T-helper 2 cell (primary cell): ENCODE results near the gene LSAMP.

Experiments used
- DNase-seq, 5 experiments: peaks; one replicate each; pipeline versions ENCODE4 v3.0.0 to v3.0.0-alpha.2; 2012 to 2022

LSAMP gene

GRCh38 chr3:116350119-116350733, 95.1 kb downstream of the LSAMP start:
- DNase-seq, result no peak

DNA sequence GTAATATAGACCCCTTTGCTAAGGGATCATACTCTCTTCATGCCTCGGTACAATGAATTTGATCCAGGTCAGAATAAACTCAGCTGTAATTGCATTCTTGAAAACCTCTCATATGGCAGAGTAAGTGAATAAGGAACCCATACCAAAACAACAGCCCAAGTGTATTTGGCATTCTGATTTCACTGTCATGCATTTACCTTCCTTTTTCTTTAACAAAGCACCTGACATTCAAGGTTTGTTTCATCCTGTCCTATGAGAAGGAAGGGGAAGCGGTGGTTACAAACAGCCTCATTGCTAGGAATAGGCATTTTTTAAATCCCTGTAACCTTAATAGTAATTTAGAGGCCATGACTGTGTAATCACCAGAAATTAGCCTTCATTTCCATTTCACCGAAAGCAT, 97.1 kb downstream of the LSAMP start:
- DNase-seq, result no peak

- DNase-seq, result no peak
Observed at GRCh38 chr3:116342499-116342898, 102.8 kb downstream of the LSAMP start.

DNA sequence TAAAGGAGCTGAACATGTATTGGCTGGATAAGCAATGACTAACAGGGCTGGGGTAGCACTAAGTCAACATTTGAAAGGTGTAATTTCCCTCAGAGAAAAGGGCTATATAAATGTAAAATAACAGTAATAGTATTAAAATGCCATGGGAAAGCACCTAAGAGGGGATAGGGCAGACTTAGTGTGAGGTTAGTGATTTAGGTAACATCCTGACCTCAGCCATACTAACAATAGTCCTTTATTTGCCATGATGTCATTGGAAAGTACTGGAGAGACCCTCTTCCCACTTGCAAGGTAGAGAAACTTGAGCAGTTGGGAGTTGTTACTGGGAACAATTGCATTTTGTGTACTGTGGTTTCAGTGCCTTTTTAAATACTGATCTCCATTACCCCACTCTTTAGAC, 103.4 kb downstream of the LSAMP start:
- no peak for DNase-seq

DNA sequence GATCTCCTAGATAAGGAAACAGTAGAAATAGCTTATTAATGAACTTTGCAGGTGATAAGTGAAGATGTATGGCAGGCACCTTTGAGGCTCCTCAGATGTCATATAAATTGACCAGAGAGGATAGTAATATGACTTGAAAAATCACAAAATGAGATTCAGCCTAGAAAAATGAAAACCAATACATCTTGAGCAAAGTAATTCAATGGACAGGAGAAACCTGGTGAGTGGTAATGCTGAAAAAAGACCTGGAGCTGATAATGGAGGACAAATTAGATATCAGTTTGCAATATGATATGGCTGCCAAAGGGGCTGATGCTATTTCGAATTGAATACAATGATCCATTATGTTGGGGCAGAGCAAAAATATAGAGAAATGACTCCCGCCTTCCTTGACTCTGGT, 103.9 kb downstream of the LSAMP start:
- no peak for DNase-seq

GRCh38 chr3:116340680-116341216, 104.5 kb downstream of the LSAMP start:
- DNase-seq, result no peak

DNA sequence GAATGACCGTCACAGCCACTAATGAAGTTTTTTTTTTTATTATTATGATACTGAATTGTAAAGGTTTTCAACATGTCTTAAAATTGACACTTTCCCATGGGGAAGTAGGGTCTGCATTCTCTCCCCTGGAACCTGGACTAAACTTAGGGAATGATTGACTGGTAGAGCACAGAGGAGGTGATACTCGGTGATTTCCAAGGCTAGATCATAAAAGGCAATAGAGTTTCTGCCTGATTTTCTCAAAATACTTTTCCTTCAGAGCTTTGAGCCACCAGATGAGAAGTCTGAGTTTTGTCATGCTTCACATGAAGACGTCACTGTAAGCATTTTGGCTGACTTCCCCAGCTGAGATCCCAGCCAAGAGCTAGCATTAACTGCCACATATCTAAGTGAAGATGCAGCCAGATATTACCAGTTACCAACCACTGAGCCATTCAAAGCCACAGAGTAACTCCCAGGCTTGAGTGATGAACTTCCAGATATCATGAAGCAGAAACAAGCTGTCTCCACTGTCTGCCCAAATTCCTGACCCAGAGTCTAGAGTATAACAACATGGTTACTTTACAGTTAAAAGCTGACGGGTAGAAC, 105.8 kb downstream of the LSAMP start:
- DNase-seq, result no peak

GRCh38 chr3:116338713-116339112, 106.6 kb downstream of the LSAMP start:
- DNase-seq, result no peak

DNA sequence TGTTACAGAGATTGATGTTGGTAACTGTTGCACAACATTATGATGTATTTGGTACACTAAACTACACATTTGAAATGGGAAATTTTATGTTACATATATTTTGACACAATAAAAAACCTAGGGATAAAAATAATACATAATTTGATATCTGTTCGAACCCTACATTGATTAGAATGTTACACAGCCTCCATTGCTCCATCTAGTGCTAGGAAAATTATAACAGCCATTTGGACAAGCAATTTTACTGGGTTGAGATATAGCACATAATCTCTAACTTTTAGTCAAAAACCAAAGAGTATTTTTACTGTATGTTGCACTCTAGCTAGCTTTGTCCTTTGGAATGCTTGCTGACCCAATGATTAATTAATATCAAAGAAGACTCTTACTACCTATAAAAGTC, 108.1 kb downstream of the LSAMP start:
- DNase-seq, result no peak

- DNase-seq, result no peak
Observed at GRCh38 chr3:116331380-116331779, 113.9 kb downstream of the LSAMP start.

DNA sequence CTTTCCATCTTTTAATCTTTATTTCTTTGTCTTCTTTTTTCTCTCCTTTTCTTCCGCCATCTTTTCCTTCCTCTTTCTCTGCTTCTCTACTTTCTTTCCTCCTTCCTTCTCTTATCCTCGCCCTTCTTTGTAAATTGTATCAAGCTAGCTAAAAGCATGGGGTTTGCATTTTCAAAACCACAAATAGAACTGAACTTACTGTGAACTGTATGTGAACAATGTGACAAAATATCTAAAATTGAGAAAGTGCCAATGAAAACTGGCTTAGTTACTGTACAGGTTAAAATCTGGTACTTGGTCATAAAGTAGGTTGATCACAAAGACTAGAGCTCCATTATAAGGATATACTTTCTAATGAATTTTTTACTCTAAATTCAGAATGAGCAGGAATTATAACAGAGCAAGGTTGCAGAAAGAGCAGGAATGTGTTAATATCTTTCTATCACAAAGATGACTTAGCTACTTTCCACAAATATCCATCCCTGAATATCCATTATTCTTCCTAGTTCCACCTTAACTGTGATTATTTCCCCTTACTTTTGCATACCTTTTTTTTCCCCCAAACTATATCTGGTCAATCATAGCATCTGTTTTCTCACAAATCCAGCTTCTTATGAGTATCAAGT, 122.4 kb downstream of the LSAMP start:
- DNase-seq, result no peak

GRCh38 chr3:116318370-116318769, 126.9 kb downstream of the LSAMP start:
- DNase-seq, result no peak

DNA sequence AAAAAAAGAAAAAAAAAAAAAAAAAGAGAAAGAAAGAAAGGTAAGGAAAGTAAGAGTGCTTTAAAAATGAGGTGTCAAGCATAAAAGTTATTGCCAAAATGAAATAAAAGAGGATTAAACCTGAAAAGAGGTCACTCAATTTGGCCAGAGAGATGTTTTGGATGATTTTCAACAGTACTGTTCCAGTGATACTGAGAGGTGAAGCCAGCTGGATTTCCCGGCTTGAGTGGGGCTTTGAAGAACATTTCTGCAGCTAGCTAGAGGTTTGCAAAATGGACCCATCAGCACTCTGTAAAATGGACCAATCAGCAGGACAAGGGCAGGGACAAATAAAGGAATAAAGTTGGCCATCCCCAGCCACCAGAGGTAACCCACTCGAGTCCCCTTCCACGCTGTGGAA, 128.5 kb downstream of the LSAMP start:
- DNase-seq, result no peak

DNA sequence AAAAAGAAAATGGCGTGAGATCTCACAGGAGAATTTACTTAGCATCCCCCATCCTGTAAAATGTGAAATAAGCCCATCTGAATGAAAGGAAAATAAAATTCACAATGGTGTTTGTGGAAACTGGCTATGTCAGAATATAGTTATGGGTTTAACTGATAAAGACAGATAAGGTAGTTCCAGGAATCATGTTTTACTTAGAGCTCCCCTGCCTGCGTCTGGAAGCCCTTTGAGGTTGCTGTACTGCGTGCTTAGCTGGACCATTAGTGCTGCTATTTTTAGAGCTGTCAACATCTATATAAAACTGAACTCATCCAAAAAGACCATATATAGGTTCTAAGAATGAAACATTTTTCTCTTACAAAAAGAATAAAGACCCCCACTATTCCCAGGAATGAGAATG, 130.8 kb downstream of the LSAMP start:
- no peak for DNase-seq

GRCh38 chr3:116306720-116307119, 138.6 kb downstream of the LSAMP start:
- no peak for DNase-seq

DNA sequence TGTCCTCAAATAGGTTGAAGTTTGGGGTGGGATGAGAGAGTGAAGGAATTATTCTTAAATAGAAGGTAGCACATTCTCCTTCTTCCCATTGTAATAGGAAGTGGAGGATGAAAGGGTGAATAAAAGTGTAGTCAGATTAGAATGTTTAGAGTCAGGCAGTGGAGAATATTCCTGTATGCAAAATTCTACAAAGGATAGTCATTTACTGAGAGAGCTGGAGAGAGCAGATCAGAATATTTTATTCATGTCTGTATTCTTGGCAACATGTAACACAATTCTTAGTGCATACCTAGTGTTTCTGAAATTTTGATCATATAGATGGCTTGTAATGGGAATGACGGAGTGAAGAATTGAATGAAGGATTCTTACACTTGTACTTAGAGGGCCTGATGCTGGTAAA, 139.1 kb downstream of the LSAMP start:
- DNase-seq, result no peak

GRCh38 chr3:116302087-116302747, 143.1 kb downstream of the LSAMP start:
- DNase-seq, result no peak

- DNase-seq, result no peak
Observed at GRCh38 chr3:116301422-116301821, 143.9 kb downstream of the LSAMP start.

DNA sequence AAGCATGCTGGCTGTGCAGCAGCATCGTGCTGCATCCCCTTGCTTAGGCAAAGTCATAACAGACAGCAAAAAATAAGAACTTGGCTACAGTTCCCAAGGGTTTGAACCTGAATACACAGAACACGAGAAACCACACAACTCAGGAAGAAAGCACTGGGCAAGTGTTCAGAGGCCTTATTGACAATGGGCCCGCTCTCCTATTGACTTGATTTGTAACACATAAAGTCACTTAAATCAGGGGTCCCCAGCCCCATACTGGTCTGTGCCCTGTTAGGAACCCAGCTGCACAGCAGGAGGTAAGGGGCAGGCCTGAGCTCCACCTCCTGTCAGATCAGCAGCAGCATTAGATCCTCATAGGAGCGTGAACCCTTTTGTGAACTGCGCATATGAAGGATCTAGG, 145.1 kb downstream of the LSAMP start:
- DNase-seq, result no peak

DNA sequence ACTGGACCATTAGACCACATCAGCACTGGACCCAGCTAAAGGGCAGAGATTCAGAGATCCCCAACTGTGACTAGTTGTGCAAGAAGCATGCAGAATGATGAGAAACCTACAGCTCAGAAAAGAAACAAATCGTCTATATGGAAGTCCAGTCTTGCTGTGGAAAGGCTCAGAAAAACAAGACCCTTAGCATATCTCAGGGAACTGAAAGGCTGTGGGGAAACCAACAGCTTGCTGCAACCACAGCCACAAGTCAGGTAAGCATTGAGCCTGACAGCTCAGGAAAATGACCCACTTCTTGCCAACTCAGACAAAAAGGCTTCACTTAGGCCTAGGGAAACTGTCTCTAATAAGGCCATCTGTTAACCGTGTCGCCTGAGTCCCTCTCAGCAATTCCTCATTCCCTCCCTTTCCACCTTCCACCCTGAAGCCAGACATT, 145.6 kb downstream of the LSAMP start:
- no peak for DNase-seq

DNA sequence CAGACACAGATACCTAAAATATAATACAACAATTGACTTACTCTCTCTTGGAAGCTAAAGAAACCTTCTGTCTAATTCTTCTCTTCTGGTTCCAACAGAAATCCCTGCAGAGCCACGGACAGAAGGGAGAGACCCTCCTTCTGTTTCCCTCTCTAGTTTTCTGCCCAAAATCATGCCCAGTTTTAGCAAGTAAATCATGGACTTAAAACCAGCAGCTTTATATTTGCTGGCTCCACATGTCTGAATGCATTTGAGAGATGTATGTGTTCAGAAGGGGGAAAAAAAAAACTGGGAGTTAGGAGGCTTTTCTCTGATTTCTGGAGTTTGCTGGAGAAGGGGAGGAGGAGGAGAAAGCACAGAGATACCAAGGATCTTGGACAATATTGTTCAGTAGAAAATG, 147.1 kb downstream of the LSAMP start:
- no peak for DNase-seq

- DNase-seq, result no peak
Observed at GRCh38 chr3:116291141-116291540, 154.1 kb downstream of the LSAMP start.

- no peak for DNase-seq
Observed at GRCh38 chr3:116288485-116288884, 156.8 kb downstream of the LSAMP start.
